ENCODE data around the gene TMEM132A.

DNA sequence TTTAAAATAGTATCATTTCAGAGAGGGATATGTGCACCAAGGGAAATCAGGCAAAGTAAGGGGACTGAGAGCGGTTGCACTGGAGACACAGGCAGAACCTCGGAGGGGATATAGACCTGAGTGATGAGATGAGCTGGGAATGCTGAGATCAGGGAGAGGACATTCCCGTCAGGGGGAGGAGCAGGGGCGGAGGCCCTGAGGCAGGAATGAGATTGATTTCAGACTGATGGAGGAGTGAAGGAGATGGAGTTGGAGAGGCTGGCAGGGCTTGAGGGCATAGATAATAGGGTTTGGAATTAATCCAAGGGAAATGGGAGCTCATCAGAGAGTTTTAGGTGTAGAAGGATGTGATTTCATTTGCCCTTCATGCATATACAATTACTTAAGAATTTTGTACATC, 60.4 kb downstream of the TMEM132A start:
- TF ChIP-seq, protein P1, sequence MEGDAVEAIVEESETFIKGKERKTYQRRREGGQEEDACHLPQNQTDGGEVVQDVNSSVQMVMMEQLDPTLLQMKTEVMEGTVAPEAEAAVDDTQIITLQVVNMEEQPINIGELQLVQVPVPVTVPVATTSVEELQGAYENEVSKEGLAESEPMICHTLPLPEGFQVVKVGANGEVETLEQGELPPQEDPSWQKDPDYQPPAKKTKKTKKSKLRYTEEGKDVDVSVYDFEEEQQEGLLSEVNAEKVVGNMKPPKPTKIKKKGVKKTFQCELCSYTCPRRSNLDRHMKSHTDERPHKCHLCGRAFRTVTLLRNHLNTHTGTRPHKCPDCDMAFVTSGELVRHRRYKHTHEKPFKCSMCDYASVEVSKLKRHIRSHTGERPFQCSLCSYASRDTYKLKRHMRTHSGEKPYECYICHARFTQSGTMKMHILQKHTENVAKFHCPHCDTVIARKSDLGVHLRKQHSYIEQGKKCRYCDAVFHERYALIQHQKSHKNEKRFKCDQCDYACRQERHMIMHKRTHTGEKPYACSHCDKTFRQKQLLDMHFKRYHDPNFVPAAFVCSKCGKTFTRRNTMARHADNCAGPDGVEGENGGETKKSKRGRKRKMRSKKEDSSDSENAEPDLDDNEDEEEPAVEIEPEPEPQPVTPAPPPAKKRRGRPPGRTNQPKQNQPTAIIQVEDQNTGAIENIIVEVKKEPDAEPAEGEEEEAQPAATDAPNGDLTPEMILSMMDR (conservative IDR thresholded peaks at IDR 0.05), result no peak
- no peak for TF ChIP-seq EZH2 (IDR thresholded peaks at IDR 0.05; ENCODE audit: low read depth)

Measured in PC-9 (cell line).